ENCODE measurements around the gene TRMT1. TPM values are rescaled to one million over a fixed set of nuclear protein-coding genes. Genes with fewer than 3 reads are reported as not detected.
"Not testable (repeated sequence)": the region's sequence is repeated elsewhere in the genome, so short reads cannot be mapped to it uniquely, and the experiment has no call there.

TRMT1 gene
- 3.9 TPM for total RNA-seq (ENCODE audit: insufficient read depth, low replicate concordance)

GRCh38 chr19:13116282-13117175, at the start of gene TRMT1:
Gene TRMT1, minus strand, starts transcription at chr19:13116740. Its CDS starts 341 bp downstream, at chr19:13116399.
- peak; percentile 92 for DNase-seq (ENCODE audit: low spot score)

- not testable (repeated sequence) for DNase-seq (ENCODE audit: low spot score)
Measured at GRCh38 chr19:13166151-13166550, 49.6 kb upstream of the TRMT1 start.

- no peak for DNase-seq (ENCODE audit: low spot score)
Measured at GRCh38 chr19:13165162-13165997, 48.8 kb upstream of the TRMT1 start.

GRCh38 chr19:13164343-13165161, 48.0 kb upstream of the TRMT1 start:
- peak; percentile 83 for DNase-seq (ENCODE audit: low spot score)

- peak; percentile 89 for DNase-seq (ENCODE audit: low spot score)
Measured at GRCh38 chr19:13163609-13164342, 47.2 kb upstream of the TRMT1 start.

GRCh38 chr19:13162724-13163608, 46.4 kb upstream of the TRMT1 start:
- DNase-seq (ENCODE audit: low spot score) = peak; percentile 99

- no peak for DNase-seq (ENCODE audit: low spot score)
Measured at GRCh38 chr19:13160557-13160956, 44.0 kb upstream of the TRMT1 start.

- no peak for DNase-seq (ENCODE audit: low spot score)
Measured at GRCh38 chr19:13159713-13160112, 43.2 kb upstream of the TRMT1 start.

- DNase-seq (ENCODE audit: low spot score) = peak; percentile 74
Measured at GRCh38 chr19:13155472-13156359, 39.2 kb upstream of the TRMT1 start.

GRCh38 chr19:13154911-13155471, 38.5 kb upstream of the TRMT1 start:
- DNase-seq (ENCODE audit: low spot score) = peak; percentile 86

- DNase-seq (ENCODE audit: low spot score) = peak; percentile 95
Measured at GRCh38 chr19:13154241-13154778, 37.8 kb upstream of the TRMT1 start.

- DNase-seq (ENCODE audit: low spot score) = peak; percentile 50
Measured at GRCh38 chr19:13153569-13154240, 37.2 kb upstream of the TRMT1 start.

- DNase-seq (ENCODE audit: low spot score) = peak; percentile 96
Measured at GRCh38 chr19:13152974-13153568, 36.5 kb upstream of the TRMT1 start.

GRCh38 chr19:13152356-13152973, 35.9 kb upstream of the TRMT1 start:
- DNase-seq (ENCODE audit: low spot score) = no peak

- DNase-seq (ENCODE audit: low spot score) = peak; percentile 99
Measured at GRCh38 chr19:13151605-13152355, 35.2 kb upstream of the TRMT1 start.
